Panc1 (cell line): ENCODE measurements around the gene CUTA.

Experiments
- CTCF ChIP-seq: fragments of 450-650 bp; IDR thresholded peaks from 2 replicates; pipeline ENCODE4 v1.5.1; 2017; ENCODE audit warnings: mild to moderate bottlenecking
- POLR2AphosphoS5 ChIP-seq: IDR thresholded peaks from 2 replicates; pipeline ENCODE4 v1.6.1; 2012; ENCODE audit warnings: mild to moderate bottlenecking, low read depth, low read length, moderate library complexity
- REST ChIP-seq, 2 experiments: IDR thresholded peaks; 2 replicates each; pipeline ENCODE4 v1.6.1; 2011 to 2012; ENCODE audit warnings: low read depth in 2 of 2, control low read depth in 1 of 2, low read length in 1 of 2, mild to moderate bottlenecking in 1 of 2, moderate library complexity in 1 of 2; ENCODE audit not compliant: insufficient read depth in 1 of 2
- SIN3A ChIP-seq: IDR thresholded peaks from 2 replicates; pipeline ENCODE4 v1.6.1; 2012; ENCODE audit warnings: low read depth, mild to moderate bottlenecking, low read length, moderate library complexity, borderline replicate concordance; ENCODE audit not compliant: insufficient read depth

GRCh38 chr6:33443025-33443424, 25.1 kb upstream of the CUTA start:
- TF ChIP-seq CTCF = no peak
- TF ChIP-seq POLR2AphosphoS5 = no peak
- TF ChIP-seq SIN3A = no peak
- TF ChIP-seq REST (IDR thresholded peaks at IDR 0.05; ENCODE audit: insufficient read depth in 1 of 2, low read depth in 2 of 2, low read length in 1 of 2) = no peak
